ENCODE data around the gene KMT2C.
"Not testable (repeated sequence)": the region's sequence is repeated elsewhere in the genome, so short reads cannot be mapped to it uniquely, and the experiment has no call there.

Gene KMT2C

DNA sequence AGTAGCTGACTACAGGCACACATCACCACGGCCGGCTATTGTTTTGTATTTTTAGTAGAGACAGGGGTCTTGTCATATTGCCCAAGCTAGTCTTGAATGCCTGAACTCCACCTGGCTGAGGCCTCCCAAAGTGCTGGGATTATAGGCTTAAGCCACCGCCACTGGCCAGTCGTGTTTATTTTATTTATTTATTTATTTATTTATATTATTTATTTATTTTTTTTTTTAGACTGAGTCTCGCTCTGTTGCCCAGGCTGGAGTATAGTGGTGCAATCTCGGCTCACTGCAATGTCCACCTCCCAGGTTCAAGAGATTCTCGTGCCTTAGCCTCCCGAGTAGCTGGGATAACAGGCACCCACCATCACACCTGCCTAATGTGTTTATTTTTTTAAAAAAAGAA, 6.0 kb upstream of the KMT2C start:
- DNase-seq (ENCODE audit: low spot score) = not testable (repeated sequence)

DNA sequence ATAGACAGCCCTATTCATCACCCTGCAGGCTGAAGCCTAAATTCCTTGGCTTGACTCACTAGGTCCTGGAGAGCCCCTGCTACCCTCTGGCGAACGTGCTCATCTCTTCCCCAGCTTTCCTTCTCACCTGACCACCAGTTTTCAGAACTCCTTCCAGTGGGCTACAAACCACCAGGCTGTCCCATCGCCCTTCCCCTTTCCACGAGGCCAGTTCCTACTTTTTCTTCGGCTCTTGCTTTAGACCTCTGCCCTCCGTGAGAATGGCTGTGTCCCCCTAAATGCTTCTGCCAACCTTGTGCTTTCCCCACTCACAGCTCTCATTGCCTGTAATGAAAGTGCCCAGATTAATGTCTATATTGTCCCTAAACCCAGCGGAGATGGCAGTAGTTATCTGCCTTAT, 5.4 kb upstream of the KMT2C start:
- DNase-seq (ENCODE audit: low spot score) = not testable (repeated sequence)

GRCh38 chr7:152438017-152438416, 2.2 kb upstream of the KMT2C start:
- not testable (repeated sequence) for DNase-seq (ENCODE audit: low spot score)

DNA sequence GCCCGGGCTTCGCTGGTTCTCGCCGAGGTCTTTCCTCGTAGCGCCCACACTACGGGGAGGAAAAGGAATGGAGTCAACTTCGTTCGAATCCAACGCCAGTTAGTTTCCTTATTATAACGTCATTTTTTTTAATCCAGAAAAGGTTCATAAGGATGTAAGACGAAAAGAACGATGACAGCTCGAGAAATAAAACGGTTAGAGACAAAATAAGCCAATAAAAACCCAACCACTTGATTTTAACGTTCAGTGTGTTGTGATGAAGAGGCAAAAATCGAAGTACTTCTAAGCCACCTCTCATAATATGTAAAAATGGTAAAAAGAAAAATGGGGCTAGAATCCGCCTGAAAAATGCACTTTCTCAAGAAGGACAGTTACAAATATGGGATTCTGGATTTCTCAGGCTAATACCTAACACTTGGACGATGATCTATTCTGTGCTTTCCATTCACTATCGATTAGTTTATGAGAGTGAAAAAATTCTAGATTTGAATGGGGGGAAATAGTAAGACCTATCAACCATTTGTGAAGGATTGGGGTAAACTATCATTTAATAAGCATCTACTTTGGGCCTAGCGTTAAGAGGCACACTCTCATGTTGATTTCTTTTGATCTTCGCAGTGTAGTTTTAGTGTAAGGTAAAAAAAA, 1.2 kb upstream of the KMT2C start:
- not testable (repeated sequence) for DNase-seq (ENCODE audit: low spot score)

DNA sequence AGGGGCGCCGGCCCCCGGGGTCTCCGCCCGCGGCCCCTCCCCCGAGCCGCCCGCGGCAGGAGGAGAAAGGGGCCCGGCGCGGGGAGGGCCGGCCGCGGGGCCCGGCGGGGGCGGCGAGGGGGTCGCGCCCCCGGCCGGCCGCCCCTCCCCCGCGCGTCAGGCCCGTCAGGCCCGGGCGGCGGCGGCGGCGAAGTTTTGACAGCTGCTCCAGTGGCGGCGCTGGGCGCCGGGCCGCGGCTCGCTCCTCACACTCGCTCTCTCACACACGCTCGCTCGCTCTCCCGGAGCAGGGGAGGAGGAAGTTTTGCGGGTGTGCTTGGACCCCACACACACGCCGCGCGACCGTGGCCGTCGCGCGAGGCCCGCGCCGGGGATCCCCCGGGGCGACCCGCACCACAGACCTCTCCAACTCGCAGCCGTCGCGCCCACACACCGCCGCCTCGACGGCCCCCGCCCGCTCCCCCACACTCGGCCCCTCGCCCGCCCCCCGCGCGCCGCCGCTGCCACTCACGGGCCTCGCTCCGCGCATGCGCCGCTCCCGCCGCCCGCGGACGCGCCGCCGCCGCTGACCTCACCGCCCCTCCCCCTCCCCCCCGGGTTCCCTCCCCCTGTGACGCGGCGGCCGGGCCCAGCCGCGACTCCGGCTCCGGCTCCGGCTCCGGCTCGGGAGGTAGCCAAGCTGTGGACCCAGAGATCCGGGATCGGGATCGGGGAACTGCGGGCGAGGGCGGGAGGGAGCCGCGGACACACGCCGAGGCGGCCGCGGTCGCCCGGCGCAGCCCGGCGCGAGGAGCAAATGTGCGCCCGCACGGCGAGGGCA, 518 bp upstream of the KMT2C start:
- DNase-seq (ENCODE audit: low spot score) = peak; percentile 98

GRCh38 chr7:152434511-152435383, 1.1 kb downstream of the KMT2C start:
- not testable (repeated sequence) for DNase-seq (ENCODE audit: low spot score)

DNA sequence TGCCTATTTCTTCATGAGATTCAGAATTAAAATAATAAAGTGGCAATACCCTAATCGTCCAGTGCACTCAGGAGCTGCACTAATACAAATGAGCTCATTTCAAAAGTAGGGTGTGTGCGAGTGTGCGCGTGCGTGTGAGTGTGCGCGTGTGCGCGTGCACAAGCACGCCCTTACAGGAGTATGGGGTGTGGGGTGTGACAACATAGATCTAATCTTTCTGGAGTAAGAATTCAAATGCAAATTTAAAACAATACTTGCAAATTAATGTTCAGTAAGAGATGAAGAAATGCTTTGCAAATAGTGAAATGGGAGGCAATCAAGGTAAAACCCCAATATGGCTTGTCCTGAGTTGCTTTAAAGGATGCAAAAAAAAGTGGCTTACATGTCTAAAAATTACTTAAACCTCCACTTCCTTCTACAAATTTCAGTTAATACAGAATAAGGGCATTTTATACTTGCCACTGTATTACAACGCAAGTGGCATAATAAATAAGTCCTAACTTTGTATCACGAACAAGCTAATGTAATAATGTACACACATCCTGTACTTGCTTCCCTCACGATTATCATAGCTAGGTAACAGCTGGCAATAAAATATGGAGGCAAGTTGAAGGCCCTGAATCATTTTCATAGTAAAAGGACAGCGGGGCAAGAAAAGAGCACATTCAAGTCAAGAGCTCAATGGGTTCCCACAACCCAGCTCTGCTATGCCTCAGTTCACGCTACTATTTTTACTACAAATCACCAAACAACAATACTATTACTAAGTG, 1.9 kb downstream of the KMT2C start:
- DNase-seq (ENCODE audit: low spot score) = not testable (repeated sequence)

DNA sequence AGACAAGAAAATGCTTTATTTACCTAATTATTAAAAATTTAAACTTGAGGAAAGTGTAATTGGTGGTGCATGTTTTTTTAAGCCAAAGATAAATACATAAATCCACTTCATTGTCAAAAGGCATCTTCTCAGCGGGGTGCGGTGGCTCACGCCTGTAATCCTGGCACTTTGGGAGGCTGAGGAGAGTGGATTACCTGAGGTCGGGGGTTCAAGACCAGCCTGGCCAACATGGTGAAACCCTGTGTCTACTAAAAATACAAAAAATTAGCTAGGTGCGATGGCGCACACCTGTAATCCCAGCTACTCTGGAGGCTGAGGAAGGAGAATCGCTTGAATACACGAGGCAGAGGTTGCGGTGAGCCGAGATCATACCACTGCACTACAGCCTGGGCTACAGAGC, 3.1 kb downstream of the KMT2C start:
- not testable (repeated sequence) for DNase-seq (ENCODE audit: low spot score)

GRCh38 chr7:152430854-152431253, 4.9 kb downstream of the KMT2C start:
- DNase-seq (ENCODE audit: low spot score) = no peak

GRCh38 chr7:152430118-152430517, 5.7 kb downstream of the KMT2C start:
- not testable (repeated sequence) for DNase-seq (ENCODE audit: low spot score)

DNA sequence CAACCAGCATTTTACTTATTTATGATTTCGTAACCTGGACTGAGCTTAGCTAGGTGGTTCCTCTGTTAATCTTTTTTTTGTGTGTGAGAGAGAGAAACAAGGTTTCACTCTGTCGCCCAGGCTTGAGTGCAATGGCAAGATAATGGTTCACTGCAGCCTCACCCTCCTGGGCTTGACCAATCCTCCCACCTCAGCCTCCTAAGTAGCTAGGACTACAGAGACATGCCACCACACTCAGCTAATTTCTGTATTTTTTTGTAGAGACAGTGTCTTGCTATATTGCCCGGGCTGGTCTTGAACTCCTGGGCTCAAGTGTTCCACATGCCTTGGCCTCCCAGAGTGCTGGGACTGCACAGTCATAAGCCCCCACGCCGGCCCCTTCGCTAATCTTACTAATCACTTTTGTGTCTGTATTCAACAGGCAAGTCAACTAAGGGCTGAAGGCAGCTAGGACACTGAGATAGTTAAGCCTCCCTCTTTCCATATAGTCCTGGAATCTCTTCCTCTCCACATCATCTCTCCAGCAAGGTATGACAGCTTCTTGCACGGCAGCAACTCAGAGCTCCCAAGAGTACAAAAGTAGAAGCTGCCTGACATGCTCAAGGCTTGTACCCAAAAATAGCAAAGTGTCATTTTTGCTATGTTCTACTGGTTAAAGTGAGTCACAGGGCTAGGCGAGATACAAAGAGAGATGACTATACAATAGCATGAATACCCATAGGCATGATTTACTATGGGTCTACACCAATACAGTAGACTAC, 11.3 kb downstream of the KMT2C start:
- no peak for DNase-seq (ENCODE audit: low spot score)

- DNase-seq (ENCODE audit: low spot score) = no peak
Observed at GRCh38 chr7:152423991-152424347, 11.8 kb downstream of the KMT2C start.

DNA sequence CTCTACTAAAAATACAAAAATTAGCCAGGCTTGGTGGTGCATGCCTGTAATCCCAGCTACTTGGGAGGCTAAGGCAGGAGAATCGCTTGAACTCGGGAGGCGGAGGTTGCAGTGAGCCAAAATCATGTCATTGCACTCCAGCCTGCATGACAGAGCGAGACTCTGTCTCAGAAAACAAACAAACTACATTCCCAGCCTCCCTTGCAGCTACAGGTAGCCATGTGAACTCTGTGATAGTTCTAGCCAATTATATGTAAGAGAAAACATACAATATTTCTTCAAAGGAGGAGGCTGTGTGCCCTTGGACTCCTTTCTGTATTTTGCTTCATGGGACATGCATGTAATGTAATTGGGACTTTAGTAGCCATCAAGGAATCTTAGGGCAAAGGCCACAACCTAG, 12.6 kb downstream of the KMT2C start:
- not testable (repeated sequence) for DNase-seq (ENCODE audit: low spot score)

GRCh38 chr7:152420950-152421349, 14.9 kb downstream of the KMT2C start:
- not testable (repeated sequence) for DNase-seq (ENCODE audit: low spot score)

DNA sequence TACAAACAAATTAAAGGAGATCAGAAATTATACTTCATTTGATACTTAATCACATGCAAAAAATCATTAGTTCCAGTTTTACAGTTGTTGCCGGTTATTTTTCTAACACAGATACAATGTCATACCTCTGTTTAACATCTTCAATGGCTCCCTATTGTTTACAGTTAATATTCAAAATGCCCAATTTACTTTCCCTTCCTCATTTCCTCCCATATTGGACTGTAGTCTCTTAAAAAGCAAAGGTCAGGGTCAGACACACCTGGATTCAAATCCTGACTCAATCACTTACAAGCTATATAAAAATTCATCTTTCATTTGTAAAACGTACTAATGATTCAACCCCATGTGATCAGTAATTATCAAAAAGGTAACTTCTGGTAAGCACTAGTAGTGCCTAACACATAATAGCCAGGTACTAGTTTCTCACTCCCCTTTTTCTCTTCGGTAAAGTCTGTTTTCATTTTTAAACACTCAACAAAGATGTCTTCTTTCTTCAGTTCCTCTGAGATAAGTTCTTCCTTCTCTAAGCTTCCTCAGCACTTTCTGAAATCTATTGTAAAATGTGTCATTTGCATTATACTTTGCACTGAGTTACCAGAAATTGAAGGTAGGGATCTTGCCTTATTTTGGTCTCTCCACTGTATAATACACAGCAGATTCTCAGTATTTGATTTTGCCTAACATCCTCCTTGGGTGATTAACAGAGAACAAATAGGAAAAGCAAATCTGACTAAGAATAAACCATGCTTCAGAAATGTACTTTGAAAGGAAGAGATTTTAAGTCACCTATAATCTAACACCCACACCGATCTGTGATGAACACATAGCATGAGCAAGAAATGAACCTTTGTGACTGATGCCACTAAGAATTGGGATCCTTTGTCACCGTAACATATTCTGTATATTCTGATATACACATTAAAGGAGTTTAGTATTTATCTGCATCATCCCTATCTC, 16.1 kb downstream of the KMT2C start:
- no peak for DNase-seq (ENCODE audit: low spot score)

DNA sequence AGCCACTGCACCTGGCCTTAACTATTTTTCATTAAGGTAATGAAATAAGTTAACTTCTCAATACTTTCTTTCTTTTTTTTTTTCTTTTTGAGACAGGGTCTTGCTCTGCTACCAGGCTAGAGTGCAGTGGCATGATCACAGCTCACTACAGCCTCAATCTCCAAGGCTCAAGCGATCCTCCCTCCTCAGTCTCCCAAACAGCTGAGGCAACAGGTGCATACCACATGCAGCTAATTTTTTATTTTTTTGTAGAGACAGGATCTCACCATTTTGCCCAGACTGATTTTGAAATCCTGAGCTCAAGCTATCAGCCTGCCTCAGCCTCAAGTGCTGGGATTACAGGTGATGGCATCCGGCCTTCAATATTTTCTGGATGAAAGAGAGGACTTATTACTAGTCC, 21.0 kb downstream of the KMT2C start:
- DNase-seq (ENCODE audit: low spot score) = no peak

DNA sequence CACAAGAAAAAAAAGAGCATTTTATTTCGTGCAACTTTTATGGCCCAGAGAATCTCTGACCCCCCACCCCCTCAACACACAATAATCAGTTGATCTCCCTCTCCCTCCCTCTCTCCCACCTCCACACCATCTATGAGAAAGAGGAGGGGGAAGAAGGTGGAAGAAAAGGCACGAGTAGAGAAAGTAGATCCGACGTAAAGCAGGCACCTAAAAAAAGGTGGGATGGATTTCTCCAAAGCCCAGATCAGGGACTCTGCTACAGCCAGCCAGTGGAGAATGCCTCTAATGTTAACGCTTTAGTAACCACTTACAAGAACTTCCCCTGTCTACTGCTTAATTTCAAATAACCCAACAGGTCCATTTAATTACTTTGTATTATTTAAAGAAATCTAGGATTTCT, 24.4 kb downstream of the KMT2C start:
- DNase-seq (ENCODE audit: low spot score) = no peak

- DNase-seq (ENCODE audit: low spot score) = no peak
Observed at GRCh38 chr7:152406491-152406890, 29.3 kb downstream of the KMT2C start.

GRCh38 chr7:152406030-152406429, 29.8 kb downstream of the KMT2C start:
- not testable (repeated sequence) for DNase-seq (ENCODE audit: low spot score)

- no peak for DNase-seq (ENCODE audit: low spot score)
Observed at GRCh38 chr7:152403726-152404125, 32.1 kb downstream of the KMT2C start.

All from GM03348 (cell line).